Endometrial microvascular endothelial cells (primary cell): ENCODE data around the gene IMPDH2. TPM values are rescaled to one million over a fixed set of nuclear protein-coding genes. Genes with fewer than 3 reads are reported as not detected.

Experiments used
- in situ Hi-C: cut with HindIII; loops from 2 replicates; pipeline ENCODE4 v1.10.0; 2017; ENCODE audit warnings: low sequenced_read_pairs, low pct_unique_long_range_greater_than_20kb; ENCODE audit errors: inconsistent ontology term
- total RNA-seq: library from RNA; depleted of rRNA; stranded (reverse); fragments of >200 nt; gene quantifications from one replicate; pipeline ENCODE4 v1.2.3, GENCODE V29; 2015; ENCODE audit errors: inconsistent ontology term

The IMPDH2 gene
- total RNA-seq, 1 donor from 2014 or later, result 327 TPM

GRCh38 chr3:49022688-49023171 lies 6.5 kb downstream of the IMPDH2 start:
- in situ Hi-C loops, result no loop called here

DNA sequence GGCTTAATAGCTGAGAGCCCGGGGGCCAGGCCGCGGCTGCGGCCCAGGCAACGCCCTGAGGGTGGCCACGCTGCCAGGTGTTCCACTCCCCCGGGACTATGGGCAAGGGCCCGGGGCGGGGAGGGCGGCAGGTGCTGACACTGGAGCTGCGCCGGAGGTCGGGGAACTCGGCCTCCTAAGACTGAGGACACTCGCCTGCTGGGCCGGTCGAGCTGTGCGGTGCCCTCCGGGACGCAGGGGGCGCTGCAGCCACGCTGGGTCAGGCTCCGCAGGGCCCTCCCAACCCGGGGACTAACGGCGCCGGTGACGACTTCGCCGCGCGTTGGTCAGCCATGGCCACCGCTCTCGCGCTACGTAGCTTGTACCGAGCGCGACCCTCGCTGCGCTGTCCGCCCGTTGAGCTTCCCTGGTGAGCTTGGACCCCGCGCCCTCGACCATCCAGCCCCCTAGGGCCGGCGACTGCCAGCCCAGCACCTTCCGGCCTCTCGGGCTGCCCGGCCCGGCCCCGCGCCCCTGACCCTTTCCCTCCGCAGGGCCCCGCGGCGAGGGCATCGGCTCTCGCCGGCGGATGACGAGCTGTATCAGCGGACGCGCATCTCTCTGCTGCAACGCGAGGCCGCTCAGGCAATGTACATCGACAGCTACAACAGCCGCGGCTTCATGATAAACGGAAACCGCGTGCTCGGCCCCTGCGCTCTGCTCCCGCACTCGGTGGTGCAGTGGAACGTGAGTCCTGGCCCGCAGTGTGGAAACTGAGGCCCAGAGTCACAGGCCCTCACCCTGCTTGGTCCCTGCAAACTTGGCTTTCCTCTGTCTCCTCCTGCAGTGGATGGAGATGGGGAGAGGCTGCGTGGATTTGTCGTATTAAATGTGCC lies 7.1 kb downstream of the IMPDH2 start, which contains the start of gene NDUFAF3:
TSS of gene NDUFAF3 (plus strand) at position 309 of the 875 bp plus-strand sequence. CDS start at position 333, 24 bp downstream.
- in situ Hi-C loops, result no loop called here

DNA sequence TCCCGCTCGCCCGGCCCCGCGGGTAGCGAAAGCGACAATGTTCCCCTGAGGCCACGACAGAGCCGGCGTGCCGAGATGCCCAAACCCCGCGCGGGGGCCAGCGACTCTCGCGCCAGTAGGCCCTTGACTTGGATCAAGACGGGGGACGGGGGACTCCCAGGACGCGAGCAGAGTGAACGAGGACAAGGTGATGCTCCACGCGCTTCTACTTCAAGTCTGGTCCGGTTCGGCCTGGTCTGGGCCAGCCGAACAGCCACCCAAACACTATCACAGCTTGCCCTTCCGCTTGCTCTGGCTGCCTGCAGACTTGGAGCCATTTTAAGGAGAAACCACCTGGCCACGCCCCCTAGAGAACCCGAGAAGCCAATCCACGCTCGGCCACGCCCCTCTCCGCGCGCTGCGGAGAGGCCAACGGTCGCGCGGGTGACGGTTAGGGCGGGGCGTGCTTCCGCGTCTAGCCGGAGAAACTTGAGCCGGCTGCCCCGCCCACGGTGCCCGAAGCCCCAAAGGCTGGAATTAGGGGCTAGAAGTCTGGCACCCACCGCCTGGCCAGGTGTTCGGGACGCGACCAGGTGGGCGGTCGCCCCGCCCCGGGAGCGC lies 7.9 kb downstream of the IMPDH2 start:
- in situ Hi-C loops, result no loop called here

DNA sequence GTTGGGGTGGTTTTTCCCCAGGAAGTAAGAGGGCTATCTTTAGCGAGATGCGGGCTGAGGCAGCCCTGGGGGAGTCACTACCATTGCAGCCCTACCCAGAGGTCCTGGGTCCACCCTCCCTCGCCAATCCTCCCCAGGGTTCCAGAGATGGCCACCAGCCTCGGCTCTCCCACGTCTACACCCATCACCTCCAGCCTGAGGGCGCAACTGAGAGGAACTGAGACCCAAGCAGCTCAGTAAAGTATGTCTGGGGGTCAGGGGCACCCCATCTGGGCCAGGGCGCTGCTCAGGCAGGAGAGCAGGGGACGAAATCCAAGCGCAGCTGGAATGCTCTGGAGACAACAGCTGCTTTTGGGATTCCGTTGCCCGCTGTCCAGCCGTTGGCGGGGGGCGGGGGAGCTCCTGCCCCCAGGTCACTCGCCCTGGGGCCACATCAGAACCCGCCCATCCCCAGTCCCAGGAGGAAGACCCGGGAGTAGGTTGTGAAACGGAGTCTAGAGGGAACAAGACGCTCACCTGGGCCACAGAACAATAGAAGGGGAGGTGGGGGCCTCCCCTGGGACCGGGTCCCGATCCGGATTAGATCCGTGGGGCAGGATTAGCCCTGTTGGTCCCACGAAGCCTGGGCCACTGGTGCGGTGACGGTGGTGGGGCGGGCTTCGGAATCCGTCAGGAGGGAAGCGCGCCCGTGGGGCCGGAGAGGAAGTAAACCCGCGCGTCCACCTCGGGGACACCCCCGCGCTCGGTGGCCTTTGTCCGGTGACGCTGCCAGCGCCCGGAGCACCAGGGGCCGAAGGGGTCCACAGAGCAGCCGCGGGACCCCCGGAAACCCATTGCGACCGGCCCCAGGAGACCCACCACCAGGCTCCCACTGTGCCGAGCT lies 8.6 kb downstream of the IMPDH2 start:
- in situ Hi-C loops, result no loop called here

DNA sequence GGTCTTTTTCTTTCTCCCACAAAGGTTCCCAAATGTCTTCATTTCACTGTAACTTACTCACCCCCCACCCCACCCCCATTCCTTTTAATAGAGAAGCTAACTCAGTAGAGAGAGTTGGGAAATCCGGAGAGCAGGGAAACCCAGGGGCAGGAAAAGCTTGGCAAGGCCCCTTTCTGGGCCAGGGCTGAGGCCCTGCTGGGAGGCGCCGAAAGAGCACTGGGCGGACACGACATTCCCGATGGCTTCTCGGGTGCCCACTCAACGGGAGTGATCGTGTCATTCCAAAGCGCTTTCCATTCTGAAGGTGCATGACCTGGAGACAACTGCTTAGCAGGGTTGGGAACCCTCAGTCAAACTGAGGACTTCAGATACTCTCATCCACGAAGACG lies 9.3 kb downstream of the IMPDH2 start:
- in situ Hi-C loops, result no loop called here

GRCh38 chr3:49018707-49019006 lies 10.5 kb downstream of the IMPDH2 start:
- in situ Hi-C loops, result no loop called here

DNA sequence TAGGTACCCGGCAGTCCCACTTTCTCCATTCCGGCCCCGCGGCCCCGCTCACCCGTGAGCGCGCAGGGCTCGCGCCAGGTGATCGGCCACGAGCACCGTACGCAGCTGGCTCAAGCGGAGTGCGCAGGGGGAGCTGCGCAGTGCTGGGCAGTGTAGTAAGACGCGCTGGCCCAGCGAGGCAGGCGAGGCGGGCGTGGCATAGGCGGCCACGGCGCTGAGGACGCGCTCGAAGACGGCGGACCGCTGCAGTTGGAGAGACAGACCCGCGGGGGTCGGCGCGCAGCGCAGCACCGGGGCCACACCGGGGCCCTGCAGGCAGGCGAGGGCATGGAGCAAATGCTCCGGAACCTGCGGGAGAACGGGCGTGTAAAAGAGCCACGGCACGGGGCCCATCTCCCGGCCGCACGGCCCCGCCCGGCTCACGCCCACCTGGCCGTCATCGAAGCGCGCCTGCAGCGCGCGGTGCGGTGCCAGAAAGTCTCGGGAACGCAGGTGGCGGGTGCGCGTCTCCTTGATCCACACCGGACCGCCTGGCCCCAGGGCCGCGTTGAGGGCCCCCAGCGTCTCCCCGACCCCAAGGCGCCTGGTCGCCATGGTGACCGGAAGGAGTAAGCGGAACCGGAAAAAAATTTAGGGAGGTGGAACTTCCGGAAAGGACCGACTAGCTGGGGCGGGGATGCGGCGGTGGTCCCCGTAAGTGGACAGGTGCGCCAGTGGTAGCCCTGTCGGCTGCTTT lies 11.1 kb downstream of the IMPDH2 start, which contains the start of gene DALRD3:
TSS of gene DALRD3 (minus strand) at position 610 of the 736 bp plus-strand sequence. CDS start at position 594, 16 bp downstream.
- in situ Hi-C loops, result no loop called here

DNA sequence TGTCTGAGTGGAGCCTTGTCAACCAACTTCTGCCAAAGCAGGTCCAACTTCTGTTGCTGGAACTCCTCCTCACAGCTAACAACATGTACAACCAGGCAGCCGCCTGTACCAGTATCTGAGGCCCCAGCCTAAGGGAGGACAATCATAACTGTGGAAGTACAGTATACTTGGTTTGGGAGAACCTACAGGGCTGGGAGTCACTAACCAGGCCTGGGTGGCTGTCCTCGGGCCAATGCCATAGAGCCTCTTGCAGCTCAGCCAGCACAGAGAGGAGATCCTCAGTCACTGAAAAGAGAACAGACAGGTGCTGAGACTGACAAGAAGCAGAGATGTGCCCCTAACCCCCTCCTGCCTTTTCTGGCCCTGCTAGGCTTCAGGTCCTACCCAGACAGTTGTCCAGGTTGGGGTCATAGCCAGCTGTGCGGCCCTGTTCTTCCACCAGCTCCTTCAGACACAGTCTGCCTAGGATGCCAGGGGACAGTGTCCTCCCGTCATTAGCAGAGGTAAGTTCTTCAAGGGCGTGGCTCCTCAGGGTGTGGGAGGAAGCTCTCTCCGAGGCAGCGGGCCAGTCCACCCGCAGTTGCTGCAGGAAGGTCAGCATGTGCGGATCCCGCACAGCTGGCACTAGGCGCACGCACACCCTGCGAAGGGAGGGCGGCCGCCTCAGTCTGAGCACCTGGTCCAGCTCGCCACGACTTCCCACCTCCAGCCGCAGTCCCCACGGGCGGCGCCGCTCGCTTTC lies 11.8 kb downstream of the IMPDH2 start:
- in situ Hi-C loops, result no loop called here

- in situ Hi-C loops, result no loop called here
Measured at GRCh38 chr3:49016414-49017228, 12.6 kb downstream of the IMPDH2 start.

DNA sequence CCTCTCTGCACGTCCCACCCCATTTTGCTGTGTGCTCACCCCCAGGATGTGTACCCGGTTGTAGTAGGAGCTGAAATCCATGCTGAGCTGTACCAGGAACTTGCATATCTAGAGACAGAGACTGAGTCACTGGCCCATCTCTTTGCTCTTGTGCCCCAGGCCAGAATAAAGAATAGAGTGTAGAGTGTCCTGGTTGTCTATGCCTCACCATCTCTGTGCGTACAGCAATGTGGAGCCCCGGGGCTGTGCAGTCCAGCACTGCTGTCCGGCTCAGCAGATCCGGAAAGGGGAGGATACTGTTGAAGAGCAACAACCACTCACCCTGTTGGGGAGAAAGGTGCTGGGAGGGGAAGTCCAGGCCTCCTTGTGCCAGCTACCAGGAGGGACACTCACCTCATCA lies 13.4 kb downstream of the IMPDH2 start:
- in situ Hi-C loops, result no loop called here

GRCh38 chr3:49015072-49015471 lies 14.1 kb downstream of the IMPDH2 start:
- in situ Hi-C loops, result no loop called here

- in situ Hi-C loops, result no loop called here
Measured at GRCh38 chr3:49013738-49014660, 15.2 kb downstream of the IMPDH2 start.

DNA sequence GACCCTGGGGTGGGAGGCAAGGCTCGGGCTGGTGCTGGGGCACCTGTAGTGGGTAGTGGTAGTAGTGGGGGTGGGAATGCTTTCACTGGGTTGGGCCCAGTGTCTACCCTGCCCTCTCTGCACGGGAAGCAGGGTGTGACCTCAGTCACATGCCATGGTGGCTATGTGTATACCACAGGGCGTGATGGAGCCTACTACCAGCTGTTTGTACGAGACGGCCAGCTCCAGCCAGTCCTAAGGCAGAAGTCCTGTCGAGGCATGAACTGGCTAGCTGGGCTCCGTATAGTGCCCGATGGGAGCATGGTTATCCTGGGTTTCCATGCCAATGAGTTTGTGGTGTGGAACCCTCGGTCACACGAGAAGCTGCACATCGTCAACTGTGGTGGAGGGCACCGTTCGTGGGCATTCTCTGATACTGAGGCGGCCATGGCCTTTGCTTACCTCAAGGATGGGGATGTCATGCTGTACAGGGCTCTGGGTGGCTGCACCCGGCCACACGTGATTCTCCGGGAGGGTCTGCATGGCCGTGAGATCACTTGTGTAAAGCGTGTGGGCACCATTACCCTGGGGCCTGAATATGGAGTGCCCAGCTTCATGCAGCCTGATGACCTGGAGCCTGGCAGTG lies 16.0 kb downstream of the IMPDH2 start:
- in situ Hi-C loops, result no loop called here

- in situ Hi-C loops, result no loop called here
Measured at GRCh38 chr3:49012441-49013017, 16.7 kb downstream of the IMPDH2 start.

DNA sequence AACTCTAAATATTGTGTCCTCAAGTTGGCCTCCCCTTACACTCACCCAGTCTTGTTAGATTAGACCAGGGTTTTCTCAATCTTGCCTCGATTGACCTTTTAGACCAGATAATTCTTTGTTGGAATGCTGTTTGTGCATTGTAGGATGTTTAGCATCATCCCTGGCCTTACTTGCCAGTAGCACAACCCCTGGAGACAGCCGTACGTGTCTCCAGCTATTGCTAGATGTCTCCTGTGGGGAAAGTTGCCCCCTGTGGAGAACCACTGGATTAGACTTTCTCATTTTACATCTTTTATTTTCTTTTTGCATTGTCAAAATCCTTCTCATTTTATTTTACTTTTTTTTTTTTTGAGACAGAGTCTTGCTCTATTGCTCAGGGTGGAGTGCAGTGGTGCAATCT lies 19.8 kb downstream of the IMPDH2 start:
- in situ Hi-C loops, result no loop called here
